B cell (primary cell): ENCODE measurements around the gene UNC79.

Experiments
- CTCF ChIP-seq: fragments of 200-600 bp; IDR thresholded peaks from one replicate; pipeline ENCODE4 v1.8.0; 2022; ENCODE audit warnings: antibody characterized with exemption, mild to moderate bottlenecking
- EZH2 ChIP-seq: IDR thresholded peaks from 2 replicates; pipeline ENCODE4 v1.6.1; 2012; ENCODE audit warnings: borderline replicate concordance, low read depth, mild to moderate bottlenecking, moderate library complexity, low read length; ENCODE audit not compliant: insufficient read depth, poor library complexity, severe bottlenecking

DNA sequence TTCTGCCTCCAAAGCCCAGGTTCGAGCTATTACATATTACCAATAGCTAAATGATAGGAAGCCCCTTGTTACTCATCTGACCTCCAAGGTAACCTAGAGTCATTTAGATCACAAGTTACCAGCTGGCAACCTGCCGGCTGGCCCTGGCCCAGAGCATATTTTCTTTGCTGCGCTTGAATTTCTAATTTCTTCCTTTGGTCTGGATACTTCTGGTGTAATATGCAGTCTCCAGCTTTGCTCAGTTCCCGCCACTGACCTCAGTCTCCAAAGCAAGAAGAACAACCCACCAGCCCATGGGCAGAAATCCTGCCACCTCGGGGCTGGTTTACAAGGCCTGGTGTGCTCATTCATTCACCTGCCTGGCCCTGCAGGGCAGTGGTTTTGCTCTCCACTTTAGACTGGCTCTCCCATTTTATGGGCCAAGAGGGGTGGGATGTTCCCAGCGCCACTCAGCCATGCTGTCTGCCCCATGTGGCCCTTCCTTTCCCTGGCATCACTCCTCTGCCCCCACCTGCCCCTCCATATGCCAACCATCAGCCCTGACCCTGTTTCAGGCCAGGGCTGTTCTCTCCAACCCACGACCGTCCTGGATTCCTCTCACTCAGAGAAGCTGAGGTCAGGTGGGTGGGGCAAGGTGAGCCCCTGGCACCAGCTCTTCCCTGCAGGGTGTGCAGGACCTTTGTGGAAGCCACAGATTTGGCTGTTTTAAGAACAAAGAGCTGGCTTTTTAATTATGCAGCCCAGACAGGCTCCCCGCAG lies 281.5 kb downstream of the UNC79 start:
- TF ChIP-seq CTCF (no peak), EZH2 (no peak)
